Measurements from ENCODE around the gene DGAT2.

DGAT2 gene

GRCh38 chr11:75812542-75813040 lies 44.0 kb downstream of the DGAT2 start:
- no peak for DNase-seq (ENCODE audit: low spot score)
- no peak for TF ChIP-seq CTCF (IDR thresholded peaks at IDR 0.05; ENCODE audit: extremely low read depth, missing control alignments)

GRCh38 chr11:75813124-75813523 lies 44.5 kb downstream of the DGAT2 start:
- DNase-seq (ENCODE audit: low spot score) = no peak
- TF ChIP-seq CTCF (IDR thresholded peaks at IDR 0.05; ENCODE audit: extremely low read depth, missing control alignments) = no peak

GRCh38 chr11:75813622-75814039 lies 45.1 kb downstream of the DGAT2 start:
- TF ChIP-seq CTCF (IDR thresholded peaks at IDR 0.05; ENCODE audit: extremely low read depth, missing control alignments) = no peak
- DNase-seq (ENCODE audit: low spot score) = no peak

GRCh38 chr11:75814363-75814676 lies 45.7 kb downstream of the DGAT2 start:
- DNase-seq (ENCODE audit: low spot score) = no peak
- no peak for TF ChIP-seq CTCF (IDR thresholded peaks at IDR 0.05; ENCODE audit: extremely low read depth, missing control alignments)

GRCh38 chr11:75814677-75815344 lies 46.2 kb downstream of the DGAT2 start, which contains the start of gene UVRAG:
TSS of gene UVRAG (plus strand) at chr11:75815210. CDS start at chr11:75815408, 198 bp downstream.
- TF ChIP-seq CTCF (IDR thresholded peaks at IDR 0.05; ENCODE audit: extremely low read depth, missing control alignments) = no peak
- peak; percentile 96 for DNase-seq (ENCODE audit: low spot score)

GRCh38 chr11:75815345-75816168 lies 47.0 kb downstream of the DGAT2 start:
- TF ChIP-seq CTCF (IDR thresholded peaks at IDR 0.05; ENCODE audit: extremely low read depth, missing control alignments) = no peak
- DNase-seq (ENCODE audit: low spot score) = peak; percentile 38

GRCh38 chr11:75816561-75817239 lies 48.1 kb downstream of the DGAT2 start:
- no peak for DNase-seq (ENCODE audit: low spot score)

More at GRCh38 chr11:75816561-75817239, 48.1 kb downstream of the DGAT2 start:
- no peak for TF ChIP-seq CTCF (IDR thresholded peaks at IDR 0.05; ENCODE audit: extremely low read depth, missing control alignments)

Data from GM20000 (cell line).